HCEC 1CT (cell line): ENCODE results near the gene PNRC2.
A peak's percentile ranks its signal among the peaks of the same experiment; 100 is the strongest.
"Not testable (repeated sequence)": the region's sequence is repeated elsewhere in the genome, so short reads cannot be mapped to it uniquely, and the experiment has no call there.

ENCODE experiments used
- DNase-seq: peaks from one replicate; pipeline ENCODE4 v3.0.0-alpha.2; 2017

Gene PNRC2

DNA sequence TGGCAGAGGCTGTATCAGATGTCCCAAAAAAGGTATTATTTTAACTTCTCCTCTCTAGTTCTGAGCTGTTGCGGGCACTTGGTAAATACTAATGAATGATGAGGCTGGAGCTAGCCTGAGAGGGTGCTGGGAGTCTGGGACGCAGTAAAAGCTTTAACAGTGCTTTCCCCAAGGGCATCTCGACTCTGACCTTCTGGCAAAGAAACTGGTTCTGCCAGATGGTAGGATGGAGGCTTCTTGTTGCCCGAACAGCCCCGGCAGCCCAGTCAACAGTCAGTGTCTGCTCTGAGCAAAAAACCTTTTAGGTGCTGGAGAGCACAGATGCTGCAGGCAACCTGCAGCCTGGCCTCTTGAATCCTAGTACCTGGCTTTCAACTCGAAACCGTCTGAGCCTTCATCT is 2.5 kb upstream of the PNRC2 start:
- no peak for DNase-seq

DNA sequence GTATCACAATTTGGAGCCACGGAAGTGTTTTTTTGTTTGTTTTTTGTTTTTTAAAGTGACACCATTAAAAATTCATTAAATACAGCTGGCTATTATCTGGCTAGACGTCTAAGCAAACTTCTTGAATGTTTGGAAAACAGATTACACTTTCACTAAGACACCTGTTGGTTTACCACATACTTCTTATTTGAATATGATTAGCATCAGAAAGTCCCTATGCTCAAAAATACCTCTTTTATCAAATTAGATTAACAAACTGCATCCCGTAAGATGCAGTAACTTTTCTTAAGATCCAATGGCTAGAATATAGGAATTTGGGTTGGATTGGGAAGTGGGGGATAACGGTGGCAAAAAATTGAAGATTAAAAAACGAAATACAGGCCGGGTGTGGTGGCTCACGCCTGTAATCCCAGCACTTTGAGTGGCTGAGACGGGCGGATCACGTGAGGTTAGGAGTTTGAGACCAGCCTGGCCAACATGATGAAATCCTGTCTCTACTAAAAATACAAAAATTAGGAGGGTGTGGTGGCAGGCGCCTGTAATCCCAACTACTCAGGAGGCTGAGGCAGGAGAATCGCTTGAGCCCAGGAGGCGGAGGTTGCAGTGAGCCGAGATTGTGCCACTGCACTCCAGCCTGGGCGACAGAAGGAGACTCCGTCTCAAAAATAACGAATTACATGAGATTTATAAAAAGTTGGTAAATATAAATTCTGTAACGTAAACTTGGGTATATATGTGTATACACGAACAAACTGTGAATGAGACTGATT is 1.4 kb upstream of the PNRC2 start:
- DNase-seq: not testable (repeated sequence)

DNA sequence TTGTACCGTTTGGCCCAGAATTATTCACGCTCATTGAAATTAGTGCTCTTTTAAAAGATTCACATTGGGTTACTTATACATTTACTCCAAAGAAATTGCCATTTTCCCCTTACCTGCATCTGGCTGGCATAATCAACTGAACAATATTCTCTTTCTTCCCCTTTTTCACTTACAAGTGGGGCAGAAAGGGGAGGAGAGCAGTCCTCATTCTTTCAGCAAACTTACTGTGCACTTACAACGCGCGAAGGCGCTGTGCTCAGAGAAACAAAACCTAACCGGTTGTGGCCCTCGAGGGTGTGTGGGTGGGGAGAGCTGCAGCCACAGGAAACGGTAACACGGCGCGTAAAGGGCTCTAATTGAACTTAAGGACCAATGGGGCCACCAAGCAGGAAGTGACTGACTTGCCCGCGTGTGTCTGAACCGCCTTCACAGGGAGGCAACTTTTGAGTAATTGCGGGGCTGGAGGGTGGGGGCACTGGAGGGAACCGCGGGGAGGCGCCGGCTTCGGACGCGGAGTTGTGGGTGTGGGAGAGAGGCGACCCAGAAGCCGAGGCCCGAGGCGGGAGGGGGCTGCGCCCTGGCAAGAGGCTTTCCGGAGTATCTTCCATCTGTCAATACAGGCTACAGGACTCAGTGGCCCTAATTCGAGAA is 693 bp upstream of the PNRC2 start:
- peak; percentile 95 for DNase-seq

DNA sequence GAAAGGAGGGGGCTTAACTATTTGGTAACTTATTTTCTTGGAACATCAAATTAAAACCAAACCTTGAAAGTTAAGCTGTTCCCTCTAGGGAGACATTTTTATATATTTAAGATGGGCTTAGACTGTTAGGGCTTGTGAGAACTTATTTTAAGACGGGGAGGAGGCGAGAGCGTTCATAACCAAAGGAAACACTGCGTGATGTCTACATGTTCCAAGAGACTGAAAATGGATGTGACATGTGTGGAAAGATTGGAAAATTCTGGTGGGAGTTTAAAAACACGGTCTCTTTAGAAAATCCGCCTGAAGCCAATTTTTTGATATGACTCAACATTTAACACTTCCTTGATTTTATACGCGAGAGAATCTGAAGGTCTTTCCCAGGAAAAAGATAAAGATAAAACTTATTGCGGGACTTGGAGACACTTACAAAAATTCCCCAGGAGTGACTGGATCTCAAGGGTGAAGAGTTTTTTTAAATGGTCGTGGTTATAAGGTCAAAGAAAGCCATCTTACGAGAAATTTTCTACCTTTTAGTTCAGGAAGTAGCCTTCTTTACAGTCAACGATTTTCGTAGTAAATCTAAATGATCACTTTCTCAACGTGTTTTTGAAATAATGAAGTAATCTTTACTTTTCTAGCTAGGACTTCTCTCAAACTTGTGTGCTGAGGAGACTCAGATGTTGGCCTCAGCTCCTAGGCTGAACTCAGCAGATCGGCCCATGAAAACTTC is 828 bp downstream of the PNRC2 start:
- no peak for DNase-seq

DNA sequence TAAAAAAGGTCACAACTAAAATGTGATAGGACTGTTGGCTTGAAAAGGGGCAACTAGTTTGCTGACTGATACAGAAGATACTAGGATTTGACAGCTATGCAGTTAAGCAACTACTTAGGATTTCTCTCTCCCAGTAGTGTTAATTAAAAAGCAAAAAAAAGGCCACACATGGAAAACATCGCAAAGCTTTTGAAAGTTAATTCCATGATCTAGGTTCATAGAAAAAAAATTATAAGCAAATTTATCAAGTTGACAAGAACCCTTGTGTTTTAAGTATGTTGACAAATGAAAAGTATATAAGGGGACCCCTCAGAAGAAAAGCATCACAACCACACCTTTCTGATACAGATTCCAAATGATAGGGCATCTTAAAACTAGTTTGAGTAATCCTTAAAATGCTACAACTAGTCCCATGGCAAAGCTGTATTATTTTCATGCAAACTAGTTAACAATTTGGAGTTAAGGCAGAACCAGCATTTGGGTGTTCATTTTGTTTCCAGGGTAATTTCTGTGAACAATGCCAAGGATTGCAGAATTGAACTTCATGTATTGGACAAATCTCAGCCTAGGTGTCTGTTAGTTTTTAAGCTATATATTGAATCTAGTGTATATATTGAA is 4.1 kb downstream of the PNRC2 start:
- no peak for DNase-seq

DNA sequence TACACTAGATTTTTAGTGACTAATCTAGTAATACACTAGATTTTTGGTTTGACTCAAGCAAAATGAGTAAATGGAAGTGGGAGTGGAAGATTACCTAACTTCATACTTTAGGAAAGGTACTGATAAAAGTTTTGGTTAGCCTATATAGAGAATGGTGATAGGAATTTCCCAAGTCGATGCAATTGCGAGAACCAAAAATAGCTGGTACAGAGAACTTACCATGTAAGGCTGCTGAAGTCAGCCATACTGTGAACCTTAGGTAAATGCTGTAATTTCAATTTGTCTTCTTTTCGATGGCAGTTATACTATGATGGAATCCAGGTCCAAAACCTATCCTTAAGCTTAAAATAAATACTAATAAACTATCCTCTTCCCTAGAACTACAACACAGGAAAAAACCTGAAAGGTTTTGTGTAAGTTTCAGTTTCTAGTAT is 4.6 kb downstream of the PNRC2 start:
- DNase-seq: no peak

DNA sequence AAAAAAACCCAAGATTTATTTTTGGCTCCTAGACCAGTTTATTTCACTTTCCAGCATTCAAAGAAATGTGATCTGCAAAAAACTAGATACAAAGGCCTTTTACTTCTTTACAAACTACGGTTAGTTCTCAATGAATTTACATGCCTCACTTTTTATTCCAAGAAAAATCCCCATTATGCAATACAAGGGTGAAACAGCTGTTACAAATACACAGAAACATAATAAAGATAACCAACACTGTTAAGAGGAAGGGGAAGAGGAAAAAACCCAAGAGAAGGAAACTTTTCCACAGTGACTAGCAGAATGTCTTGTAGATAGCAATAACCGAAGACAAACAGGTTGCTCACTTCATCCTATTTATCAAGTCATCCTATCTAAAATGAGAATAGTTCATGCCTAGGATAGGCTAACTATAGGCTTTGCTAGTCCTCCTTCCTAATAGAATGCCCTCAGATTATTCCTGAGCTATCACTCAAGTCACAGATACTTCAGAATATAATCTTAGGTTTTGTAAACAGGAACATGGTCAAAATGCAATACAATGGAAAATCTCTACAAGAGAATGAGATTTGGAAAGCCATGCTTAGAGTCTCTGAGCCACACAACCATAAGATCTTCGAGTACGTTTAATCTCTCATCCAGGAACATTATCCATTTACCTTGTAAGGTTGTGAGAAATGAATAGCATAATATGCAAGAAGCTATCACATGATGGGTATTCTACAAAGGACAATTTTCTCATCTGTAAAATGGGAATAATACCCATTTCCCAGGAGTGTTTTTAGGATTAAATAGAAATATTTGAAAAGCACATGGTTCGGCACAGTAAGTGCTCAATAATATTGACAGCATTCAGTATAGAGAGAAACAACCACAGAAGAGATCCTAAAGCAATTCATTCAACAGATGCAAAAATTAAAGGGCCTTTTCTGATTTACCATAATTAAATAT is 5.4 kb downstream of the PNRC2 start:
- DNase-seq: no peak

DNA sequence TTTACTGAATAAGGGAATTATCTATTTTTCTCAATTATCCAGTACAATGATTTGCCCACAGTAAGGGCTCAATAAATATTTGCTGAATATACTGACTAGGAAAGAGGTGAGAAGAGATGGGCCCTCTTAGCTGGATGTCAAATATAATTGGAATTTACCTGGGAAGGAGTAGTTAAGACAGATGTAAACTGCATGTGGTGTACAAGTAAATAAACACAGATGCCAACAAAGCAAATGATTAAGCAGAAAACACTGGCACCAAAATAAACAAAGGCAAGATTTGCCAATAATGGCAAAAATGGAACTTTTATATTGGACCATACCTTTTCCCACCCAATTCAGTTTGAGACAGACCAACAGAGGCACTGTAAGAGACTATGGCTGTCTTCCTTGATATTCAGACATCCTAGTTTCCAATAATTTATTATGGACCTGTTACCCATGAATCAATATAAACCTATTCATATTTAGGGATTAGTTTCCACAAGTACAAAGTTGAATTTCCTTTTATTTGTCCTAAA is 7.4 kb downstream of the PNRC2 start:
- DNase-seq: no peak

DNA sequence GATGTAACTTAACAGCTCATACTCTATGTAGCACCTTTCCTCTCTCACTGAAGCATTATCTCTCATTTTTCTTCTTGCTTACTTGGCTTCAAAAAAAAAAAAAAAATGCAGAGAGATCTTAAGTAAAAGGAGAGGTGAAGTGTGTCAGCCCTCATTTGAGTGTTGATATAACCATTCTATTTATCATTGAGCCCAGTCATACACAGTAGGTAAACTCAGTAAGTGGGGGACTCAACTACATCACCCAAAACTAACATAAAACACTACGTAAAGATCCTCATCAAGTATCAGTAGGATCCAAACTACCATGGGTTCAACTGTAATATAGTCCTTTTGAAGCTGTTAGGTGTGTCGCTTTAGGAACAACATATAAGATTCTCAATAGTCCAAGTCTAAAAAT is 8.2 kb downstream of the PNRC2 start:
- no peak for DNase-seq

DNA sequence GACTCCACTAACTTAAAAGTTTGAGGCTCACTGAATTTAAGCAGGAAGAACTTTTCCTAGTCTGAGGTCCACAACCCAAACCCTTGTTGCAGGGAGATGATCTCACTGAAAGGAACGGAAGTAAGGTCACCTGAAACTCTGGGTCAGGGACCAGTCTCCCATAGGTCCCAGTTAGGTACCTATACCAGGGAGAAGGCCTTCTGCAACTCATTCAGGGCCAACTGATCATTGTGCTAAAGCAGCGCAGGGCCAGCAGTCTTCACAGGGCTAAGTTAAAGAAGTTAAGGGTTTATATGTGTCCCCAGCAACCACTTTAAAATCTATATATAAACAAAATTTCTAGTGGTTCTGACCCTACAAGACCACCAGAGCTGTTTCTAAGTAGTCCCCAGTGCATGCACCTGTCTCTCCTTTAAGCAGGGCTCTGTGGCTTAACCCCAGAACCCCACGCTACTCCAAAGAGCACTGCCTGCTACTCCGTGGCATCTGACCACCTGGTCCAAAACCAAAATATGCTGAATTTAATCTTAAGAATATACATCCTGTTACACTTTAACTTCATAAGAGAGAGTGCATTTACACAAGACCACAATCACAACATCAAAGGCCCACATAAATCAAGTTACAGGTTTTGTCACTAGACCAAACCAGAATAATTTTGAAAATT is 17.7 kb downstream of the PNRC2 start:
- no peak for DNase-seq

DNA sequence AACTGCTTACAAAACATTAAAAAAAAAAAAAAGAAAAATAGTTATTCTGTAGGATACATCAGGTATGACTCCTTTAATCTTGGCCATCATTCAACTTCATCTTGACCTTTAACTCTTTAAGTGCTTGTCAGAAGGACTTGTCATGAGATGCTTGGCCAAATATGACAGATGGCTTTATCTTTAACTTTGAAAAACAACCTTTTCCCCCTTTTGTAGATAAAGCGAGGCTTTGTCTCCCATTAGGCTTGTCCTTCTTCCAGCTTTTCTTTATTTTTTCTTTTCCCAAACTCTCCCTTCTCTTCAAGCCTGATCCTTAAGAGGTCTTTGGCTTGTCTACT is 18.2 kb downstream of the PNRC2 start:
- peak; percentile 18 for DNase-seq

DNA sequence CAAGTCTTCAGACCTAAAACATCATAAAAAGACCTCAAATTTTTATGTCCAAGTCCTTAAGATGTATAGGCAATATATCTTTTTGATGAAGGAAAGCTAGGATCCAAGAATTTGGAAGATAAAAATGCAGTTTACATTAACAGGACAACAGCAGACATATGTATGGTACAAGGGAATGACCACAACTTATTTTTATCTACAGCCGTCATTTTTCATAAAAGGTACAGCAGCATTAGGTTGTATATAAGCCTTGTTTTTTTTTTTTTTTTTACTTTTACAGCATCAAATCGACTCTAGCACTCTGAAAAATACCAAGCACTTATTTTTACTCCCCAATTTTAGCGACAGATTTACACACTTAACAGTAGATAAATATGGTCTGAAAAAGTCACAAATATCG is 19.2 kb downstream of the PNRC2 start:
- no peak for DNase-seq

DNA sequence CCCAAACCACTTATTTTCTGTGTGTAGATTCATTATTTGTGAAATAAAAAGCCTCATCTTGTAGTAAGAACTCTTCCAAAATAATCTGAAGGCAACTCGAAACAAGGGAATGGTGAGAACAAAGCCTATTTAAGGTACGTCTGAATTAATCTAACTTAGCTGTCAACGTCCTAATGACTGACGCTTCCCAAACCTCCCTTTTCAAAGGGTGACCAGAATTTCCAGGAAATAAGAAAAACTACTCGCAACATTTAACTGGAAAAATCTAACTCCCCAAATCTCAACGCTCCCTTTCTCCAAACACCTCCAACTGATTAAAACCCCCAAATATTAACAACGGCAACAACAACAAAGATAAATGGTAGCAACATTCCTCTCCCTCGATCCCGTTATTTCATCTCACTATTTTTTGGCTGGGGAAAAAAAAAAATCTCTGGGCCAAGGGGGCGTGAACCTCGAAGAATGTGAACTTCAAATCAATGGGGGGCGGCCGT is 19.8 kb downstream of the PNRC2 start:
- peak; percentile 7 for DNase-seq

DNA sequence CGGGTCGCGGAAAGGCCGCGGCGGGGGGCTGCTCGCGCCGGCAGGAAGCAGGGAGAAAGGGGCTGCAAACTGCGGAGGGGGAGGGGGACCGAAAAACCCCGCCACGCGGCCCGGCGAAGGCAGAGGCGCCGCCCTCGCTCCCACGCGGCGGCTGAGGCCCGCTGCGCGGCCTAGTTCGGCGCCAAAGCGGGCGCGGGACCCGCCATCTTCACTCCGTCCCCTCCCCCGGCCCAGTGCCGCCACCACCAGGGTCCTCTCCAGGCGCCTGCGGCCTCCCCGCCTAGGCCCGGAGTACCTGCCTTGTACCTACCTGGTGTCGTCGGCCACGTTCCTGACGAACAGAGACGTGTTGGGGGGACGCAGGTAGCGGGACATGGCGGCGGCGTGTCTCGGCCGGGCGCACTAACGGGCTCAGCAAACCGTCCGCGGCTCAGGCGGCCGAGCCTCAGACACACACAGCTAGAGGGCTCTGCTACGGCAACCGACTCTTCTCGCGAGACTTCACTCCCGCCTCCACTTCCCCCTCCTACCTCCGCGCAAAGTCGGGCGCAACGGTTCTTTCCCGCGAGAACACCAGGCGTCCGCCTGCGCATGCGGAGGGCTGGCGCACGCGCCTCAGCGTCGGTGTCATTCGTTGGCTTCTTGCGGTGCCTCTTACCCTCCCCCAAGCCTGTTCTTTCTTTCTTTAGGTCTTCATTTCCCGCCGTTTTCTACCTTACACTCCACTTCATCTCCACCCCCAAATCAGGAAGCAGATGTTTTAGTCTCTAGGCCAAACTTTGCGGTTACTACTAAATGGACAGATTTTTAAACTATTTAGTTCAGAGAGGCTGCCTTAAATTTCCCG is 20.5 kb downstream of the PNRC2 start, which contains the start of gene SRSF10:
Gene SRSF10 (minus strand): TSS at position 447 of the 847 bp plus-strand sequence. CDS start 72 bp downstream, at position 375.
- peak; percentile 100 for DNase-seq

DNA sequence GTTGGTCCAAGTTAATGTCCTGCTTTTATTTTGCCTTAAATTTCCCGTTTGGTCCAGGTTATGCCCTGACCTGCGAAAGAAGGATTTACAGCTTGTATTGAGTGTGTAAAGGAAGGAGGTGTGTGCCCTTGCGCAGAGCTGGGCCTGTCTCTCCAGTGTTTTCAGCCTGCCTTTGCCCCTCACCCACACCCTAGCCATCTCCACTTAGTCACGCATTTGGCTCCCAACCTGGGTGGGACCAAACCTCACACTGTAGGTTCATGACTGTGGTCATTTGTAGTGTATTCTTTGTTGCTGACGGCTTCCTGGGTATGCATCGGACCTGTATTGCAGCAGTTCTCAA is 21.1 kb downstream of the PNRC2 start:
- DNase-seq: peak; percentile 46

DNA sequence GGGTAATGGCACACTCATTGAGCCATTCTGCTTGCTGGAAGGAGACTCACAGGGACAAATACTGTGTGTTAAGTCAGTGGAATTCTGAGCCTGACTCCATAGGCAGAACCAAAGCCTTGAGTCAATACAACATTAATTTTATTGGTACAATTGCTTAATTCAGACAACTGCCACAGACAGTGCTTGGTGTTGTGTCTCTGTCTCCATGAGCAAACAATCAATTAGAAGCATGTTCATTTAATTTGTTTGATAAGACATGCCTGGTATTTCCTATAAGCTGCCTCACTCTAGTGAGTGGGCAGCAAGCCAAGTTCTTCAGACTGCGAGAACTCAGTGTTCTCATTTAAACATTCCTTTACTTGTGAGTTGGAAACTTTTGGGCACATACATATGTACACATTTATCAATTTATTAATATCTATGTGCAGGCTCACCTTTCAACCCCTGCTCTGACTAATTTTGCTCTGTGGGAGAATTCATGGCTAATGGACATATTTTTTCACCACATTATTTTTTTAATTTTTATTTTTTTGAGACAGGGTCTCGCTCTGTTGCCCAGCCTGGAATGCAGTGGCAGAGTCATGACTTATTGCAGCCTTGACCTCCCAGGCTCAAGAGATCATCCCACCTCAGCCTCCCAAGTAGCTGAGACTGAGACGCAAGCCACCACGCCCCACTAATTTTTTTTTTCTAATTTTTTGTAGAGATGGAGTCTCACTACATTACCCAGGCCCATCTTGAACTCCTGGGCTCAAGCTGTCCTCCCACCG is 25.0 kb downstream of the PNRC2 start:
- DNase-seq: peak; percentile 66

DNA sequence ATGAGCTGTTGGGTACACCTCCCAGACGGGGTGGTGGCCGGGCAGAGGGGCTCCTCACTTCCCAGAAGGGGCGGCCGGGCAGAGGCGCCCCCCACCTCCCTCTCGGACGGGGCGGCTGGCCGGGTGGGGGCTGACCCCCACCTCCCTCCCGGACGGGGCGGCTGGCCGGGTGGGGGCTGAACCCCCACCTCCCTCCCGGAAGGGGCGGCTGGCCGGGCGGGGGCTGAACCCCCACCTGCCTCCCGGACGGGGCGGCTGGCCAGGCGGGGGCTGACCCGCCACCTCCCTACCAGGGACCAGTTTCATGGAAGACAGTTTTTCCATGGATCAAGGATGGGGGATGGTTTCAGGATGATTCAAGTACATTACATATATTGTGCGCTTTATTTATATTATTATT is 27.4 kb downstream of the PNRC2 start:
- not testable (repeated sequence) for DNase-seq

DNA sequence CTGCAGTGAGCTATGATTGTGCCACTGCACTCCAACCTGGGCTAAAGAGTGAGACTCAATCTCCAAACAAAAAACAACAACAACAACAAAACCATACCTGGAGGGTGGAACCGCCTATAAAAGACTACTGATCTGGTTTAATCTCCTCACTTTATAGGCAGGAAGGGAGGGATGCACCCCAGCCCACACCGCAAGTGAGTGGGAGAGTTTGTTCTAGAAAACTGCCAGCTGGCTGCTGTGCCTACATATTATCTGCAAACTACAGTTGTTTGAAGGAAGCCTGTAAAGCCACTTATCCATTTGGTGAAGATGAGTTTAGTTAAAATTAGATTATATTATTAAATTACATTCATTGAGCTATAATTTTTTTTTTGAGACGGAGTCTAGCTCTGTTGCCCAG is 29.6 kb downstream of the PNRC2 start:
- no peak for DNase-seq

DNA sequence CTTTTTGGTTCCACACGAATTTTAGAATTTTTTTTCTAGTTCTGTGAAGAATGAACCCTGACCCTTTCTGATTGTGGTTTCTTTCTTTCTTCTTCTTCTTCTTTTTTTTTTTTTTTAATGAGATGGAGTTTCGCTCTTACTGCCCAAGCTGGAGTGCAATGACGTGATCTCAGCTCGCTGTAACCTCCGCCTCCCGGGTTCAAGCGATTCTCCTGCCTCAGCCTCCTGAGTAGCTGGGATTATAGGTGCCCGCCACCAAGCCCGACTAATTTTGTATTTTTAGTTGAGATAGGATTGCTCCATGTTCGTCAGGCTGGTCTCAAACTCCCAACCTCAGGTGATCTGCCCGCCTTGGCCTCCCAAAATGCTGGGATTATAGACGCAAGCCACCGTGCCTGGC is 32.4 kb downstream of the PNRC2 start:
- not testable (repeated sequence) for DNase-seq

DNA sequence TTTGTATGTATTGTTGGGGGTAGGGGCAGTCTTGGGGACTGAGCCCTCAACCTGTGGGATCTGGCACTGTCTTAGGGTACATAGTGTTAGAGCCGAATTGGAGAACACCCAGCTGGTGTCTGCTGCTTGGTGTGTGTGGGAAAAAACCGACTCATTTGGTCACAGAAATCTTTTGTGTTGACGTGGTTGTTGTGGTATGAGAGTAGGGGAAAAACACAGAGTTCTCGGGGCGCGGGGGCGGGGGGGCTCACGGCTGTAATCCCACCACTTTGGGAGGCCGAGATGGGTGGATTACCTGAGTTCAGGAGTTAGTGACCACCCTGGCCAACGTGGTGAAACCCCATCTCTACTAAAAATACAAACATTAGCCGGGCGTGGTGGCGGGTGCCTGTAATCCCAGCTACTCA is 35.8 kb downstream of the PNRC2 start:
- peak; percentile 68 for DNase-seq
